KMS-11 (cell line): Measurements from ENCODE around the gene CHRNA3.

Experiments
- H2AFZ ChIP-seq: fragments of 200-600 bp; sonication (generic); 2 replicates; pipeline ENCODE4 v1.6.1; 2016; ENCODE audit warnings: antibody characterized with exemption, mixed run types, low read depth
- H3K27ac ChIP-seq: fragments of 200-600 bp; sonication (generic); 2 replicates; pipeline ENCODE4 v1.6.1; 2016; ENCODE audit warnings: mild to moderate bottlenecking, mixed run types
- H3K27me3 ChIP-seq: fragments of 200-600 bp; sonication (generic); 2 replicates; pipeline ENCODE4 v1.6.1; 2017; ENCODE audit warnings: mild to moderate bottlenecking, low read depth, mixed run types, moderate library complexity; ENCODE audit not compliant: insufficient read depth
- H3K36me3 ChIP-seq: fragments of 200-600 bp; sonication (generic); 2 replicates; pipeline ENCODE4 v1.6.1; 2017; ENCODE audit warnings: mild to moderate bottlenecking, mixed run types; ENCODE audit not compliant: insufficient read depth
- H3K4me1 ChIP-seq: fragments of 200-600 bp; sonication (generic); 2 replicates; pipeline ENCODE4 v1.6.1; 2016; ENCODE audit warnings: mild to moderate bottlenecking, low read depth, mixed run types; ENCODE audit not compliant: poor library complexity, severe bottlenecking
- H3K4me2 ChIP-seq: fragments of 200-600 bp; sonication (generic); 2 replicates; pipeline ENCODE4 v1.7.0; 2016; ENCODE audit warnings: mild to moderate bottlenecking, mixed run types
- H3K4me3 ChIP-seq: fragments of 200-600 bp; sonication (generic); IDR thresholded peaks from 2 replicates; pipeline ENCODE4 v1.6.1; 2017; ENCODE audit warnings: low read depth, low read length, mixed read lengths; ENCODE audit not compliant: insufficient read depth
- H3K79me2 ChIP-seq: fragments of 200-600 bp; sonication (generic); 2 replicates; pipeline ENCODE4 v1.6.1; 2016; ENCODE audit warnings: low read depth, mixed run types; ENCODE audit not compliant: insufficient read depth
- H3K9ac ChIP-seq: fragments of 200-600 bp; sonication (generic); 2 replicates; pipeline ENCODE4 v1.6.1; 2016; ENCODE audit warnings: mild to moderate bottlenecking, mixed run types
- H4K20me1 ChIP-seq: fragments of 200-600 bp; sonication (generic); 2 replicates; pipeline ENCODE4 v1.6.1; 2016; ENCODE audit warnings: mild to moderate bottlenecking, mixed run types; ENCODE audit not compliant: insufficient read depth
- TF ChIP-seq, protein P1 (sequence below): fragments of 200-600 bp; sonication (generic); conservative IDR thresholded peaks from 2 replicates; pipeline ENCODE4 v1.6.1; 2017; ENCODE audit warnings: low read depth, mild to moderate bottlenecking, antibody characterized with exemption, low read length, moderate library complexity, mixed read lengths

CHRNA3 gene

DNA sequence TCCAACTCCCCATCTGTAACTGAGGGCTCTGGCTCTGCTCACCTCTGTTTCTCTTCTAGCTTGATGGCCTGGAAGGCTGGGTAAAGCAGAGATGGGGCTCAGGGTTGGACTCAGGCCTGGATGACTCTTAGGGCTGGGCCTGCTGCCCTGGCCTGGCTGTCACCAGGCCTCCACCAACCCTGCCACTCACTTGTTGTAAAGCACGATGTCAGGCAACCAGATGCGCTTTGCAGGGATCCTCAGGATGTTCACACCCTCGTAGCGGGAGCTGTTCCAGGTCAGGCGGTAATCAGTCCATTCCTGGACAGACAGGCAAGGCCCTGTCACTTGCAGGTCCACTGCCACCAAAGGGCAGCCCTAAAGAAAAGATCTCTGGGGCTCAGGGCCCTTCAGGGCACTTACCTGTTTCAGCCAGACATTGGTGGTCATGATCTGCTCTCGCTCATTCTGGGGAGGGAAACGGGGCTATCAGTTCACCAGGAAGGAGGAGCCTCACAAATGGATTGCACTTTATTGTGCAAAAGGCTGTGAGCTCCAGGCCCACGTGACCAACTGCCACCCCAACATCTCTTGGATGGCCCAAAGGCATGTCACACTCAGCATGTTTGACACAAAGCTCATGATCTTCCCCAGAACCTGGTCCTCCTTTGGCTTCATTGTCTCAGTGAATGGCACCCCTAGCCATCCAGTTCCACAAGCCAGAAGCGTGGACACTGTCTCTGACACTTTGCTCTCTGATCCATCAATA, 10.3 kb upstream of the CHRNA3 start:
- H3K9ac ChIP-seq, result no peak overlapping the region
- TF ChIP-seq, protein P1, sequence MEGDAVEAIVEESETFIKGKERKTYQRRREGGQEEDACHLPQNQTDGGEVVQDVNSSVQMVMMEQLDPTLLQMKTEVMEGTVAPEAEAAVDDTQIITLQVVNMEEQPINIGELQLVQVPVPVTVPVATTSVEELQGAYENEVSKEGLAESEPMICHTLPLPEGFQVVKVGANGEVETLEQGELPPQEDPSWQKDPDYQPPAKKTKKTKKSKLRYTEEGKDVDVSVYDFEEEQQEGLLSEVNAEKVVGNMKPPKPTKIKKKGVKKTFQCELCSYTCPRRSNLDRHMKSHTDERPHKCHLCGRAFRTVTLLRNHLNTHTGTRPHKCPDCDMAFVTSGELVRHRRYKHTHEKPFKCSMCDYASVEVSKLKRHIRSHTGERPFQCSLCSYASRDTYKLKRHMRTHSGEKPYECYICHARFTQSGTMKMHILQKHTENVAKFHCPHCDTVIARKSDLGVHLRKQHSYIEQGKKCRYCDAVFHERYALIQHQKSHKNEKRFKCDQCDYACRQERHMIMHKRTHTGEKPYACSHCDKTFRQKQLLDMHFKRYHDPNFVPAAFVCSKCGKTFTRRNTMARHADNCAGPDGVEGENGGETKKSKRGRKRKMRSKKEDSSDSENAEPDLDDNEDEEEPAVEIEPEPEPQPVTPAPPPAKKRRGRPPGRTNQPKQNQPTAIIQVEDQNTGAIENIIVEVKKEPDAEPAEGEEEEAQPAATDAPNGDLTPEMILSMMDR, result no peak
- H3K27me3 ChIP-seq, result no peaks in the 10 kb centered on the region
- H4K20me1 ChIP-seq, result no peaks in the 10 kb centered on the region
- no peaks in the 10 kb centered on the region for H3K36me3 ChIP-seq
- H3K27ac ChIP-seq, result no peak overlapping the region
- H3K4me2 ChIP-seq, result no peak overlapping the region
- H3K4me3 ChIP-seq, result no peak overlapping the region
- no peaks in the 10 kb centered on the region for H3K4me1 ChIP-seq
- H3K79me2 ChIP-seq, result no peaks in the 10 kb centered on the region
- no peak overlapping the region for H2AFZ ChIP-seq

DNA sequence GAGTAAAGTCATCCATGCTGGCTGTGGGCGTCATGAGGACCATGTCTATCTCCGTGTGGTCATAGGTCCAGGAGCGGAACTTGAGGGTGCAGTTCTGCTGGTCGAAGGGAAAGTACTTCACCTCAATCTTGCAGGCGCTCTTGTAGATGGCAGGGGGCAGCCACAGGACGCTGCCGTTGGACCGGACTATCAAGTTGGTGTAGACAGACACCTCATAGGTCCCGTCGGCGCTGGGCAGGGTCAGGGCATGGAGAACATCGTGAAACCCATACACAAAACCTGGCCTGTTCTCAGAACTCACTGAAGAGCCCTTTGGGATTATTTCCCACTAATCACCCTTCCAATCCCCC, 8.9 kb upstream of the CHRNA3 start:
- TF ChIP-seq, protein P1, result no peak
- Histone ChIP-seq H3K9ac (no peak overlapping the region), H3K4me3 (no peak overlapping the region), H3K79me2 (no peaks in the 10 kb centered on the region), H3K27ac (no peak overlapping the region), H4K20me1 (no peaks in the 10 kb centered on the region), H2AFZ (no peak overlapping the region), H3K27me3 (no peaks in the 10 kb centered on the region), H3K36me3 (no peaks in the 10 kb centered on the region), H3K4me1 (no peaks in the 10 kb centered on the region), H3K4me2 (no peak overlapping the region)

DNA sequence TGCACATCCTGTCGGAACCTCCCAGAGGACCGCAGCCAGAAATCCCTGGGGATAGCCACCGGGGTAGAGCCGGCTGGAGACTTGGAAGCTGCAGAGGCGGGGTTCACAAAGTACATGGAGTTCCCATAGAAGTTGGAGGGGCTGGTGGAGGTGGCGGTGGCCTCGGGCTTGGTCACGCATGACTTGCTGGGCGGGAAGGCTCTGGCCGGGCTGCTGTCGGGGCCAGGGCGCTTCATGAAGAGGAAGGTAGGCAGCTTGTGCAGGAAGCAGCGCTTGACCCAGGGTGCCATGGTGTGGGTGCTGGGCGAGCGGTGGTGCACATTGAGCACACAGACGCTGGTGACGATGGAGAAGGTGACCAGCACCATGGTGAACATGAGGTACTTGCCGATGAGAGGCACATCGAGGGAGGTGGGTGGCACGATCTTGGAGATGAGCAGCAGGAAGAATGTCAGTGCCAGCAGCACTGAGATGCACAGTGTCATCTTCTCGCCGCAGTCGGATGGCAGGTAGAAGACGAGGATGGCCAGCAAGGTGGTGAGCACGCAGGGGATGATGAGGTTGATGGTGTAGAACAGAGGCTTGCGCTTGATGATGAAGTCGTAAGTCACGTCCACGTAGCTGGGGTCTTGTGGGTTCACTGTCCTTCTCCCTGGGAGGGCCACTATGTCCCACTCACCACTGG, 8.4 kb upstream of the CHRNA3 start:
- Histone ChIP-seq H4K20me1 (no peaks in the 10 kb centered on the region), H3K9ac (no peak overlapping the region), H3K36me3 (no peaks in the 10 kb centered on the region), H2AFZ (no peak overlapping the region), H3K4me1 (no peaks in the 10 kb centered on the region), H3K4me2 (no peak overlapping the region), H3K4me3 (no peak overlapping the region), H3K79me2 (no peaks in the 10 kb centered on the region), H3K27me3 (no peaks in the 10 kb centered on the region), H3K27ac (no peak overlapping the region)
- TF ChIP-seq, protein P1, result no peak

DNA sequence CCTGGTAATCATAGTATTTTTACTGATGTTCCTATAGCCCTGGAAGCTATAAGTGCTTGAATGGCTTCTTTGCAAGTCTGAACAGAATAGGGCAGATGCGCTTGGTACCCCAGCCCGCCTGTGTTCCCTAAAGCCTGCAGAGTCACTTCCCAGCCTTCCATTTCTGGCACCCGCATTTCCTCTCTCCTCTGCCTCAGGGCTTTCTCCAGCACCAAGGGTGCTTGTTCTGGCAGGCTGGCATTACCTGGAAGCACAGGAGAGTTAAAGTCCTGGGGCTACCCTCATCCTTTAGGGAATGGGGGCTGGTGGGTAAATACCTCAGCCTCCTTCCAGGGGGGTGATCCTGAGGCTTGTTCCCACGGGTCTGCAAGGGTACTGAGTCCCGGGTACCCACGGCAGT, 7.4 kb upstream of the CHRNA3 start:
- Histone ChIP-seq H3K9ac (no peak overlapping the region), H3K27me3 (no peaks in the 10 kb centered on the region), H3K79me2 (no peaks in the 10 kb centered on the region), H4K20me1 (no peaks in the 10 kb centered on the region), H3K4me2 (no peak overlapping the region), H3K4me1 (no peaks in the 10 kb centered on the region), H3K27ac (no peak overlapping the region), H3K4me3 (no peak overlapping the region), H3K36me3 (no peaks in the 10 kb centered on the region), H2AFZ (no peak overlapping the region)
- TF ChIP-seq, protein P1, result no peak
